Activated naive CD8-positive, alpha-beta T cell treated with anti-CD3 and anti-CD28 coated beads, Interleukin-2, amount 50 U/mL, for 24 hours (primary cell): ENCODE results near the gene SGIP1.
"Not testable (repeated sequence)": the region's sequence is repeated elsewhere in the genome, so short reads cannot be mapped to it uniquely, and the experiment has no call there.

ENCODE experiments used
- ATAC-seq: fragments of 150-1000 bp; cut with Tn5 transposase; one replicate; pipeline ENCODE4 v1.10.0; 2021
- DNase-seq: peaks from one replicate; pipeline ENCODE4 v3.0.0; 2021
- H3K27ac Mint-ChIP-seq: one replicate; pipeline ENCODE4 v1.8.0; 2021; ENCODE audit warnings: mild to moderate bottlenecking, mixed read lengths
- H3K27me3 Mint-ChIP-seq: one replicate; pipeline ENCODE4 v1.8.0; 2021; ENCODE audit warnings: mixed read lengths
- H3K36me3 Mint-ChIP-seq: one replicate; pipeline ENCODE4 v1.8.0; 2021; ENCODE audit warnings: low read depth, mixed read lengths
- H3K4me1 Mint-ChIP-seq: one replicate; pipeline ENCODE4 v1.8.0; 2021; ENCODE audit warnings: mixed read lengths
- H3K4me3 Mint-ChIP-seq: one replicate; pipeline ENCODE4 v1.8.0; 2021; ENCODE audit warnings: mild to moderate bottlenecking, moderate library complexity, mixed read lengths
- H3K9me3 Mint-ChIP-seq: one replicate; pipeline ENCODE4 v1.8.0; 2021; ENCODE audit warnings: mixed read lengths

Gene SGIP1

DNA sequence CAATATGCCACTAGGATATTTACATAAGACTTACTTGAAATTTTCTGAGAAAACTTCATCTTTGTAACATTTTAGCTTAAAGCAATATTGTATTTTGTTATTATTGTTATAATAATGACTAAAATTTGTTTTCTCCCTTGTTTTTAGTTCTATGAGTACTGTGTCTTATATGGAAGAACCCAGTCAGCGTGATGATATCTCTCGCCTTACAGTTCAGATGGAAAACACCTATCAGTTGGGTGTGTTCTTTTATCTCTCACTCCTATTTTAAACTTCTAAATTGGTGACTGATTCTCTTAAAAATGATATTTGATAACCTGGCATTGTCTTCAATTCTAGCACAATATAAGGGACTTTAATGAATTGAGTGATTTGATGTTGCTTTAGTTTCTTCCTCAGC lies 236.3 kb downstream of the SGIP1 start:
- Mint-ChIP-seq H3K9me3 (no peaks in the 10 kb centered on the region), H3K4me3 (no peak overlapping the region), H3K4me1 (peaks cover 36% of the 10 kb centered on the region), H3K36me3 (no peaks in the 10 kb centered on the region), H3K27ac (peak overlapping the region; percentile 40), H3K27me3 (no peaks in the 10 kb centered on the region)
- DNase-seq (no peak), ATAC-seq (peak; percentile 54)

DNA sequence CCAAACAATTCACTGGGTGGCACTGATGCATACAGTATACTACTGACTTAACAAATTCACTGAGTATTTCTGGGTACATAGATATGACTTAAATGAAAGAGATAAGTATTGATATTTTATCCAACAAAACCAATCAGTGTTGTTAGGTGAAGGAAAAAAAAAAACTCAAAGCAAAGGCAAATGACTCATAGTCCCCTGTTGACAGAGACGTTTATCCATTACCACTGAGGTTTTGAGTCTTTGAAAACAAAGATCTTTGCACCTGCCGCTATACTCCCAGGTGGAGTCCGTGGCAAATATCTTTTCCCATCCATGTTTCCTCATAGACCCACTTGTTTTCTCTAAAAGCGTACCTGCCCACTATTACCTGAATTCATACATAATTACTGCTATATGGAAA lies 236.7 kb downstream of the SGIP1 start:
- peak; percentile 44 for ATAC-seq
- DNase-seq = no peak
- Mint-ChIP-seq H3K9me3 (no peaks in the 10 kb centered on the region), H3K4me3 (no peak overlapping the region), H3K36me3 (no peaks in the 10 kb centered on the region), H3K27me3 (no peaks in the 10 kb centered on the region), H3K4me1 (peaks cover 36% of the 10 kb centered on the region), H3K27ac (peak overlapping the region; percentile 40)

DNA sequence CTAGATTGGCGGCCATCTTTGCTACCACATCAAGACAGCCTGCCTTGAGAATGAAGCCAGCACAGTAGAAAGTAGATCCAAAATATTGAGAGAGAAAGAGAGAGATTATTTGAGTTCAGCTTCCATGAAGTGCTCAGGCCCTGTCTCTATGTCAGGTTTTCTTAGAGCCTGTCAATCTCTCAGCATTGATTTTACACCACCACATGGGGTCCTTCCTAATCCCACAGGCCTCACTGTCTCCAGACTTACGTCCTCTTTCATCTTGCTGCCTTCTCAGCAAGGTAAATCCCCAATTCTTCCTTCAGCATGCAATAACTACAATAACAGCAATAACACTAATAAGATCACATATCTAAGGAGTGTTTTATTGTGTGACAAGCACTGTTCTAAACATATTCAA lies 239.3 kb downstream of the SGIP1 start:
- ATAC-seq (no peak), DNase-seq (no peak)
- Mint-ChIP-seq H3K4me1 (peaks cover 31% of the 10 kb centered on the region), H3K4me3 (no peak overlapping the region), H3K27ac (no peak overlapping the region), H3K36me3 (no peaks in the 10 kb centered on the region), H3K9me3 (no peaks in the 10 kb centered on the region), H3K27me3 (no peaks in the 10 kb centered on the region)

DNA sequence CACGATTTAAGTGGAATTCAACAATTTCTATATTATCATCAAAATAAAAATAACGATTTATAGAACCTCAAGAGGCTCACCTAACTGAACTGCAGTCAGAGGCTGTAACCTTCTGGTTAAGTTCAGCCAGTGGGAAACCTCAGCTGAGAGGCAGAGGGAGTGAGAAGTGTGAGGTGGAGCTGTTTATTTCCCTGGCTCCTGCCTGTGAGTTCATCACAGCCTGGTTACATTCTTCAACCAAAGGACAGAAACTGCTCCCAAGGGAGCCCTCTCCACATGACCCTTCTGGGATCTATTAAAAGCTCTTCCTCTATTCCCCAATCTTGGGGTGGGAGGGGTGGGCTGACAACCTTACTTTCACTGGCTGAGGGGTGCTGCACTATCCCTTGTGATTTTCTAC lies 240.5 kb downstream of the SGIP1 start:
- H3K36me3 Mint-ChIP-seq = no peaks in the 10 kb centered on the region
- peaks cover 2% of the 10 kb centered on the region for H3K27me3 Mint-ChIP-seq
- no peaks in the 10 kb centered on the region for H3K9me3 Mint-ChIP-seq
- ATAC-seq (no peak), DNase-seq (no peak)
- no peak overlapping the region for H3K4me3 Mint-ChIP-seq
- H3K27ac Mint-ChIP-seq = no peak overlapping the region
- peaks cover 22% of the 10 kb centered on the region for H3K4me1 Mint-ChIP-seq

DNA sequence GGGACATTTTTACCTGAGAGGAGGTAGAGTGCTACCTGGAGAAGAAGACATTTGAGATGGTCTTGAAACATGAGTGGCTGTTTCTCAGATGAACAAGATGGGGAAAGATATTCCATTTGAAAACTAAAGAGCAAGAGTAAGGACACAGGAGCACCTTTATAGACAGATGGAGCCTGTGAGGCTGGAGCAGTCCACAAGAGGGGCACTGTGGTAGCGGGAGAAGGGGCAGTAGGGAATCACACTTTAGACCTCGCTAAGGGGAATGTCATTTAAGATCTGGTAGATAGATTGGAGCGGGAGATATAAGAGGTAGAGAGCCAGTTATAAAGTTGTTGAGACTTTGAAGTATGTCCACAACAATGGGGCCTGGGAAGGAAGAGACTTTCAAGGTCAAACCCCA lies 241.7 kb downstream of the SGIP1 start:
- Mint-ChIP-seq H3K36me3 (no peaks in the 10 kb centered on the region), H3K4me1 (peaks cover 12% of the 10 kb centered on the region), H3K9me3 (no peaks in the 10 kb centered on the region), H3K27ac (no peak overlapping the region), H3K27me3 (peaks cover 2% of the 10 kb centered on the region), H3K4me3 (no peak overlapping the region)
- DNase-seq = no peak
- ATAC-seq = no peak

DNA sequence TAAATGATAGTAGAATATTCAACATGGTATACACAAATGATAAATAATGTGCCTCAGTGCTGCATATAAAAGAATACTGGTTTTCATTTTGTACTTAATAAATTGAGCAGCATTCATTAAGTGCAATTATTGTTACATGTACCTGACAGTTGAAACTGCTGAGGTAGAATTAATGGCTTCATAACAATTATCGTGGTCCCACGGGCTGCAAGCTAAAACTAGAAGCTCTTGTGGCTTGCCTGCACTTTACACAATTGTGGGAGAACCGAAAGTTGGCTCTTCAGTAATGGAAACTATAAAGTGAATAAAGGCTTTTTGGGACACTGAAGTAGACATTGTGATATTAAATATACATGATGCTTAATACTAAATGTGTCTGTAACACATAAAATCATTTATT lies 243.9 kb downstream of the SGIP1 start:
- H3K4me3 Mint-ChIP-seq = no peak overlapping the region
- H3K36me3 Mint-ChIP-seq = no peaks in the 10 kb centered on the region
- peaks cover 2% of the 10 kb centered on the region for H3K27me3 Mint-ChIP-seq
- H3K27ac Mint-ChIP-seq = no peak overlapping the region
- no peaks in the 10 kb centered on the region for H3K9me3 Mint-ChIP-seq
- peaks cover 3% of the 10 kb centered on the region for H3K4me1 Mint-ChIP-seq
- ATAC-seq (no peak), DNase-seq (no peak)

DNA sequence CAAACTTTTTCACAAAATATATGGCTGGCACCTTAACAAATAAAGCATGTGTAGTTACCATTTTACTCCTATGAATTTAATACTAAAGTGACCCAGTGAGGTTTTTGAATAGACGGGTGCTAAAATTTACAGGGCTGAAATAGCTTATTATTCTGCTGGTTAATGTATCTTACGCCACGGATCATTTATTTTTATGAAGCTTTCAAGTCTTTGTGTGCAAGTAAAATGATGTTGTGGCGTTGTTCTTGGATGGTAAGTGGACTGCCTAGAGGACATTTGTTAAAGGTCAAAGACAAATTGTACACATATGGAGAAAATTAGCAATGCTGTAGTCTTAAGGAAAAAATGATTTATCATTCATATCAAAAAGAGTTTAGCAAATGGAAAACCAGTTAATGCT lies 244.3 kb downstream of the SGIP1 start:
- no peak for DNase-seq
- no peaks in the 10 kb centered on the region for H3K9me3 Mint-ChIP-seq
- no peak overlapping the region for H3K4me3 Mint-ChIP-seq
- peaks cover 2% of the 10 kb centered on the region for H3K27me3 Mint-ChIP-seq
- no peak for ATAC-seq
- H3K36me3 Mint-ChIP-seq = no peaks in the 10 kb centered on the region
- H3K27ac Mint-ChIP-seq = no peak overlapping the region
- peaks cover 3% of the 10 kb centered on the region for H3K4me1 Mint-ChIP-seq

DNA sequence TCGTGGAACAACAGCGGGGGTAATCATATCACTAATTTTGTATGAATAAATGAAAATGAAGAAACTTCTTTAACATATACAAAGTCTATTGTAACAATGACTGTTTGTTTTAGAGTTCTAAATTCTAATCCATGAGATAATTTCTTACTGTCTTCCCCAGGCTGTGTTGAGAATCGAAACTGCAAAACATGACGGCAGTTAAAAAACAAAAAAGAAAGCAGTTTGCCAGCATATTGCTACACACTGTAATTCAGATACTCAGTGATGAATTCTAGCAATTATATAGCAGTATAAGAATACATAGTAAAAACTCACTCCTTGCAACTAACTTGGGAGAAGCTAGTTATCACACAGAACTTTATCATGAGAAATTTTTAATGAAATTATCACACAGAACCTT lies 245.0 kb downstream of the SGIP1 start:
- H3K9me3 Mint-ChIP-seq = no peaks in the 10 kb centered on the region
- H3K27me3 Mint-ChIP-seq = peaks cover 2% of the 10 kb centered on the region
- H3K4me1 Mint-ChIP-seq = peaks cover 3% of the 10 kb centered on the region
- ATAC-seq (no peak), DNase-seq (no peak)
- H3K4me3 Mint-ChIP-seq = no peak overlapping the region
- H3K36me3 Mint-ChIP-seq = no peaks in the 10 kb centered on the region
- no peak overlapping the region for H3K27ac Mint-ChIP-seq

DNA sequence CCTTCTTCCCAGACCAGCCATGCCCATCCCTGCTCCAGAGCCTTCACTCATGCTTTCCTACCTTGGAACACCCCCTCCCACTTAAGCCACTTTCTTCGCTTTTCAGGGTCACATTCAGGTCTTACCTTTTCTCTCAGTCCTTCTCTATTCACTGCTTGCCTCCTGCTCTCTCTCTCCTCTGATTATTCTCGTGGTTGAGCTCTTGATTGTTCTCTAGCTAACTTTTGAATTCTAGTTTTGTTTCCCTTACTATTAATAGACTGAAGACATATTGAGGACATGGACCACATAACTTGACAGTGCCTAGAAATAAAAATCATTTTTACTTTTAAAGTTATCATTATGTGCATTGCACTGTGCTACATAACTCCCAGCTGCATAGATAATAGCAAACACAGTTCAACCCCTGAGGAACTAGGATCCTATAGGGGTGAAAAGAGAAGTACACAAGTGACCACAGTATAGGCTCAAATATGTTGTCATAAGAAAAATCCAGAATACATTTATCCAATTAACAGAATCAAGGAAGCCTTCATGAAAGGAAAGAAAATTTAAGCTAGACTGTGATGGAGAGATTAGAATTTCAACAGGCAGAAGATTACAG lies 245.6 kb downstream of the SGIP1 start:
- H3K36me3 Mint-ChIP-seq = no peaks in the 10 kb centered on the region
- peaks cover 2% of the 10 kb centered on the region for H3K27me3 Mint-ChIP-seq
- no peak overlapping the region for H3K4me3 Mint-ChIP-seq
- H3K9me3 Mint-ChIP-seq = no peaks in the 10 kb centered on the region
- H3K4me1 Mint-ChIP-seq = peaks cover 3% of the 10 kb centered on the region
- no peak overlapping the region for H3K27ac Mint-ChIP-seq
- DNase-seq (no peak), ATAC-seq (no peak)

DNA sequence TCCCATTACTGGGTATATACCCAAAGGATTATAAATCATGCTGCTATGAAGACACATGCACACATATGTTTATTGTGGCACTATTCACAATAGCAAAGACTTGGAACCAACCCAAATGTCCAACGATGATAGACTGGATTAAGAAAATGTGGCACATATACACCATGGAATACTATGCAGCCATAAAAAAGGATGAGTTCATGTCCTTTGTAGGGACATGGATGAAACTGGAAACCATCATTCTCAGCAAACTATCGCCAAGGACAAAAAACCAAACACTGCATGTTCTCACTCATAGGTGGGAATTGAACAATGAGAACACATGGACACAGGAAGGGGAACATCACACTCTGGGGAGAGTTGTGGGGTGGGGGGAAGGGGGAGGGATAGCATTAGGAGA lies 251.8 kb downstream of the SGIP1 start:
- not testable (repeated sequence) for H3K27me3 Mint-ChIP-seq, DNase-seq, ATAC-seq, H3K36me3 Mint-ChIP-seq, H3K9me3 Mint-ChIP-seq, H3K4me3 Mint-ChIP-seq, H3K27ac Mint-ChIP-seq
- peaks cover 21% of the 10 kb centered on the region for H3K4me1 Mint-ChIP-seq

DNA sequence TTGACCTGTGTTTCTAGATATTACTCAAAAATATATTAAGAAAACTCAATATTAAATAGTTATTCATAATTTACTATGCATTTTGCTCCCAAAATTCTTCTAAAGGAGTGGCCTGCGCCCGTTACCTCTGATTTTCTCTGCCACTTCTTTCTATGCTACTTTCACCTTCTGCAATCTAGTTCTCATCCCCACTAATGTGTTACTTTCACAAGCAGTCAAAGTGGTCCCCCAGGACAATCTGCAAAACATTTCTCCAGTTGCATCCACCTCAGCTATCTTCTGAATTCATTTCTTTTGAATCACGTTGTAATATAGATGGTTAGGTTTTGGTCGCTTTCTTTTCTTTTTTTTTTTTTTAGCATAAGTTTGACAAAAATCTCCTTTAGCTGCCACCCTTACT lies 253.7 kb downstream of the SGIP1 start:
- Mint-ChIP-seq H3K4me1 (peaks cover 21% of the 10 kb centered on the region), H3K9me3 (no peaks in the 10 kb centered on the region), H3K27ac (no peak overlapping the region), H3K36me3 (no peaks in the 10 kb centered on the region), H3K27me3 (no peaks in the 10 kb centered on the region), H3K4me3 (no peak overlapping the region)
- ATAC-seq = no peak
- DNase-seq = no peak

DNA sequence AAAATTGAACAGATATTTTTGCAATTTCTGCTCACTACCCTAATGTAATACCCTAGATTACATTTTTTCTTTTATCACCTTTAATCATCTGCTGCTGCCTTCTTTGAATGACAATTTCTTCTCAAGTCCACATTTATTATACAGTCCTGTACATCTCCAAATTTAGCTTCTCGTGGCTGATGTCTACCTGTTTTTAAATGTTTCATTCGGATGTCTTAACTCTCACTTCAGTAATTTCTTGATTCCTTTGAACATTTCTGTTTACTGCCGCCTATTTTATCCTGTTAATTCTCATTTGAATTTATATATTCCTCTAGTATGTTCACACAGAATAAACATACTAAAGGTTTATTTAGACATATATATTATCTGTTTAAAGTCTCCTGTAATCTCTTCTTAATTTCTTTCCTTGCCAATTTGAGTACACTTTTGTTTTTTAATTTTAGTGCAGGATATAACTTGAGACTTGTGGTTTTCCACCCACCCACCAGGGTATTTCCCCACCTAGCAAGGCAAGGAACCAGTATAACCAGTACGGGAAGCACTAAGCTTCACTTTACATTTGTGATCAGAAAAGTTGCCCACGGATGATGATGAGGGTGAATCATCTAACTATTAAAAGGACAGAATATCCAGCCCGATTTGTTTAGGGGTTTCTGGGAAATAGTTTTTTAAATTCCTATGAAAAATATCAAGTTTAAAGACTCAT lies 254.4 kb downstream of the SGIP1 start:
- Mint-ChIP-seq H3K36me3 (no peaks in the 10 kb centered on the region), H3K4me3 (peak overlapping the region; percentile 64), H3K27ac (peak overlapping the region; percentile 41), H3K9me3 (no peaks in the 10 kb centered on the region), H3K4me1 (peaks cover 21% of the 10 kb centered on the region), H3K27me3 (no peaks in the 10 kb centered on the region)
- ATAC-seq (peak; percentile 95), DNase-seq (peak; percentile 61)

DNA sequence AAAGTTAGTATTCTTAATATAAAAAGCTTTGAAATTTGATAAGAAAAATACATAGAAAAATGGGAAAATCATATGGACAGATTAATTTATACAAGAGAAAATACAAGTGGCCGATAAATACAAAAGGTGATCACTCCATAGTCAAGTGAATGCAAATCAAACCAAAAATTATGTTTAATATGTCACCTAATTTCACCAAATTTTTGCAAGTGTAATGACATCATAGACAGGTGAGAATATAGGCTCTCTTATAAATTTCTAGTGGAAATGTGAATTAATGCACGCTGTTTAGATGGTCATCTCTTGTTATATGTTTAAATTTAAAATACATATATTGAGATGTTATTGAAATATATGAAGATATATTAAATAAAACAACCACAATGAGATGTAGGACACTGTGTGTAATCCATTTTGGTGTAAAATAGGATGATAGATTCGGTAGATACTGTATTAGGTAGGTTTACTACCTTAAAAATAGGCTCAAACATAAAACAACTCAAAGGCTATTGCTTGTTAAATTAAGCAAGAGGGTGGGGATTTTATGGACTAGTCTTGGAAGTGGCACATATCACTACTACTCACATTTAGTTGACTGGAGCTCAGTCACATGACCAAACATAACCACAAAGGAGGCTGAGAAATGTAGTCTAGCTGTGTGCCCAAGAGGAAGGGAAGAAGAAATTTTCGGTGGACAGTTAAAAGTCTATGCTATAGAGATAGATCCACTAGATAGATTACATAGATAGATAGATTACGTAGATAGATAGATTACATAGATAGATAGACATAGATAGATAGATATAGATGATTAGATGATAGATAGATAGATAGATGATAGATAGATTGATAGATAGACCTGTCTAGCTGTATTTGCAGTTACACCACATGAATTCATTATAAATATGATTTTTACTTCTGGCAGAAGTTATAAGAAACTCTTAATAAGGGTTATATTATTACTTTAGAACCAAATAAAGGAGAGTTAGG lies 258.0 kb downstream of the SGIP1 start:
- peaks cover 18% of the 10 kb centered on the region for H3K4me1 Mint-ChIP-seq
- ATAC-seq = no peak
- no peaks in the 10 kb centered on the region for H3K9me3 Mint-ChIP-seq

DNA sequence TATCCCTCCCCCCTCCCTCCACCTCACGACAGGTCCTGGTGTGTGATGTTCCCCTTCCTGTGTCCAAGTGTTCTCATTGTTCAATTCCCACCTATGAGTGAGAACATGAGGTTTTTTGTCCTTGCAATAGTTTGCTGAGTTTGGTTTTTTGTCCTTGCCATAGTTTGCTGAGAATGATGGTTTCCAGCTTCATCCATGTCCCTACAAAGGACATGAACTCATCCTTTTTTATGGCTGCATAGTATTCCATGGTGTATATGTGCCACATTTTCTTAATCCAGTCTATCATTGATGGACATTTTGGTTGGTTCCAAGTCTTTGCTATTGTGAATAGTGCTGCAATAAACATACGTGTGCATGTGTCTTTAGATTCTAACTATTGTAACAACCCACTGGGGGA lies 261.9 kb downstream of the SGIP1 start:
- H3K4me3 Mint-ChIP-seq, H3K4me1 Mint-ChIP-seq, H3K9me3 Mint-ChIP-seq, H3K36me3 Mint-ChIP-seq, H3K27me3 Mint-ChIP-seq, ATAC-seq, DNase-seq, H3K27ac Mint-ChIP-seq: not testable (repeated sequence)

More for the DNA sequence above, 258.0 kb downstream of the SGIP1 start:
- Mint-ChIP-seq H3K27ac (no peak overlapping the region), H3K36me3 (no peaks in the 10 kb centered on the region), H3K27me3 (no peaks in the 10 kb centered on the region), H3K4me3 (no peak overlapping the region)
- DNase-seq = no peak
